HG02798 (cell line): ENCODE results near the gene MAGI2.

Experiments
- ATAC-seq: cut with Tn5 transposase; IDR thresholded peaks from one replicate; pipeline ENCODE4 v1.9.1; 2021; ENCODE audit warnings: mild to moderate bottlenecking; ENCODE audit not compliant: unreplicated experiment, poor library complexity

The MAGI2 gene

GRCh38 chr7:79199266-79199665 is 254.2 kb downstream of the MAGI2 start:
- ATAC-seq, result no peak

- ATAC-seq, result no peak
Measured at GRCh38 chr7:79185605-79186004, 267.9 kb downstream of the MAGI2 start.

GRCh38 chr7:79182283-79182682 is 271.2 kb downstream of the MAGI2 start:
- ATAC-seq, result no peak

- ATAC-seq, result no peak
Measured at GRCh38 chr7:79180533-79180932, 272.9 kb downstream of the MAGI2 start.

- peak; percentile 63 for ATAC-seq
Measured at GRCh38 chr7:79176859-79177477, 276.5 kb downstream of the MAGI2 start.

- no peak for ATAC-seq
Measured at GRCh38 chr7:79175374-79175773, 278.1 kb downstream of the MAGI2 start.

GRCh38 chr7:79165225-79165624 is 288.2 kb downstream of the MAGI2 start:
- no peak for ATAC-seq

- no peak for ATAC-seq
Measured at GRCh38 chr7:79159040-79159664, 294.3 kb downstream of the MAGI2 start.

- ATAC-seq, result no peak
Measured at GRCh38 chr7:79157281-79157680, 296.2 kb downstream of the MAGI2 start.

GRCh38 chr7:79149831-79150230 is 303.6 kb downstream of the MAGI2 start:
- no peak for ATAC-seq

- ATAC-seq, result no peak
Measured at GRCh38 chr7:79142706-79143105, 310.8 kb downstream of the MAGI2 start.

- ATAC-seq, result no peak
Measured at GRCh38 chr7:79141252-79141651, 312.2 kb downstream of the MAGI2 start.

GRCh38 chr7:79137942-79138341 is 315.5 kb downstream of the MAGI2 start:
- ATAC-seq, result no peak

- ATAC-seq, result no peak
Measured at GRCh38 chr7:79132844-79133451, 320.5 kb downstream of the MAGI2 start.

- ATAC-seq, result no peak
Measured at GRCh38 chr7:79130715-79131114, 322.8 kb downstream of the MAGI2 start.

- ATAC-seq, result no peak
Measured at GRCh38 chr7:79124331-79124730, 329.1 kb downstream of the MAGI2 start.

GRCh38 chr7:79118143-79118542 is 335.3 kb downstream of the MAGI2 start:
- no peak for ATAC-seq

GRCh38 chr7:79096361-79096805 is 357.1 kb downstream of the MAGI2 start:
- no peak for ATAC-seq

- ATAC-seq, result no peak
Measured at GRCh38 chr7:79093421-79093820, 360.0 kb downstream of the MAGI2 start.

- ATAC-seq, result no peak
Measured at GRCh38 chr7:79091661-79092060, 361.8 kb downstream of the MAGI2 start.

GRCh38 chr7:79091011-79091410 is 362.5 kb downstream of the MAGI2 start:
- no peak for ATAC-seq

- ATAC-seq, result no peak
Measured at GRCh38 chr7:79090543-79090942, 362.9 kb downstream of the MAGI2 start.
